SK-MEL-5 (cell line): ENCODE data around the gene ZNF829. TPM values are rescaled to one million over a fixed set of nuclear protein-coding genes. Genes with fewer than 3 reads are reported as not detected.

Experiments
- DNase-seq: peaks from one replicate; pipeline ENCODE4 v3.0.0-alpha.2; 2016; ENCODE audit warnings: low read depth, low spot score
- in situ Hi-C: cut with HindIII; loops from 2 replicates; pipeline ENCODE4 v1.10.0; 2016; ENCODE audit warnings: low sequenced_read_pairs, high pct_unique_total_duplicates, low pct_unique_long_range_greater_than_20kb
- small RNA-seq, 2 experiments: library from RNA; depleted of rRNA; stranded (forward); fragments of <200 nt; gene quantifications; one replicate each; pipeline ENCODE3, GENCODE V24; 2014
- total RNA-seq: library from RNA; depleted of rRNA; stranded (reverse); fragments of >200 nt; shearing (Covaris generic); gene quantifications from 2 replicates; pipeline ENCODE4 v1.2.3, GENCODE V29; 2014; rRNA removed

Gene ZNF829
- total RNA-seq, 1 experiment from 2014 or later = 1.8 TPM

DNA sequence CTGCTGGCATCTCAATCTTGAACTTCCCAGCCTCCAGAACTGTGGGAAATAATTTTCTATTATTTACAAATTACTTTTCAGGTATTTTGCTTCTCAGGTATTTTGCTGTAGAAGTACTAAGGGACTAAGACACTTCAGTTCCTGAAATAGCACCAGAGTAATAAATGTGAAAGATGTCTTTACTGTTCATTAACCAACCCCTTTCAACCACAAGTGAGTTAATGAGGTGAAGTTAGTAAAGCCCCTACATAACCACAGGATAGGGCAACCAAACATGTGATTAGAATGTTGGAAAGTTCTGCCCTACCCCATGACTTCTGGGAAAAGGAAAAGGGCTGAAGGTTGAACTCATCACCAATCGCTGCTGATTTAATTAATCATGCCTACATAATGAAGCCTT is 68.1 kb downstream of the ZNF829 start:
- in situ Hi-C loops = no loop called here
- no peak for DNase-seq

GRCh38 chr19:36838784-36839324 is 77.2 kb downstream of the ZNF829 start:
- in situ Hi-C loops = no loop called here
- no peak for DNase-seq

Small RNA genes within 50 kb of the gene (small RNA-seq; reads per million reads assigned to genes)
- 0 reads per million in 2 experiments for gene RF00019

Other genes starting within 250 kb of the ZNF829 start
- 5.4 and 5.8 TPM in 2 replicates for gene ZNF461, start 249.5 kb downstream of the ZNF829 start, total RNA-seq
- gene ZNF567, start 228.7 kb downstream of the ZNF829 start, total RNA-seq = 2.9 and 6.3 TPM in 2 replicates
- 2.9 and 3.5 TPM in 2 replicates for gene ZNF850, start 143.5 kb downstream of the ZNF829 start, total RNA-seq
- gene ZNF790, start 77.9 kb downstream of the ZNF829 start, total RNA-seq = 2.5 and 2.6 TPM in 2 replicates
- gene ZNF345, start 65.4 kb downstream of the ZNF829 start, total RNA-seq = 2.0 and 2.4 TPM in 2 replicates
- 4.9 and 8.0 TPM in 2 replicates for gene ZNF568, start within 50 bp of the ZNF829 start, total RNA-seq
- gene ZNF420, start 162.1 kb upstream of the ZNF829 start, total RNA-seq = 8.1 and 8.2 TPM in 2 replicates